A673 (cell line): ENCODE data around the gene CYP3A4.

Experiments
- CTCF ChIP-seq: fragments of 300-800, 200-600 bp; sonication (generic); conservative IDR thresholded peaks from 2 replicates; pipeline ENCODE4 v1.5.1; 2017; ENCODE audit warnings: low read depth, mild to moderate bottlenecking, antibody characterized with exemption, low read length, moderate library complexity, mixed read lengths
- EZH2 ChIP-seq: fragments of 200-600 bp; sonication (generic); IDR thresholded peaks from 2 replicates; pipeline ENCODE4 v1.6.1; 2017; ENCODE audit warnings: borderline replicate concordance, low read depth, mild to moderate bottlenecking, mixed read lengths, antibody characterized with exemption, low read length; ENCODE audit not compliant: poor library complexity, severe bottlenecking

- TF ChIP-seq CTCF (no peak), EZH2 (no peak)
Measured at GRCh38 chr7:99780588-99780987, 3.4 kb downstream of the CYP3A4 start.
